Spinal cord (tissue), 10 donors: ENCODE results near the gene GAREM1. TPM values are rescaled to one million over a fixed set of nuclear protein-coding genes. Genes with fewer than 3 reads are reported as not detected.
"Not testable (repeated sequence)": the region's sequence is repeated elsewhere in the genome, so short reads cannot be mapped to it uniquely, and the experiment has no call there.

Experiments
- DNase-seq, 6 donors: peaks; one replicate each; pipeline versions ENCODE4 v3.0.0 to v3.0.0-alpha.2; 2013 to 2015; ENCODE audit warnings: low spot score in 6 of 6, low read depth in 4 of 6
- H3K27ac ChIP-seq: one replicate; pipeline ENCODE4 v1.5.1; 2013; ENCODE audit warnings: low read depth, low read length, control low read depth
- H3K27me3 ChIP-seq: one replicate; pipeline ENCODE4 v1.6.1; 2013; ENCODE audit warnings: low read length; ENCODE audit not compliant: control insufficient read depth, insufficient read depth
- H3K36me3 ChIP-seq: one replicate; pipeline ENCODE4 v1.6.1; 2013; ENCODE audit warnings: low read length; ENCODE audit not compliant: control insufficient read depth, insufficient read depth
- H3K4me1 ChIP-seq: one replicate; pipeline ENCODE4 v1.6.1; 2013; ENCODE audit warnings: low read length; ENCODE audit not compliant: control insufficient read depth, insufficient read depth
- H3K4me3 ChIP-seq: one replicate; pipeline ENCODE4 v1.5.1; 2013; ENCODE audit warnings: low read depth, low read length, control low read depth
- H3K9me3 ChIP-seq: one replicate; pipeline ENCODE4 v1.6.1; 2013; ENCODE audit warnings: low read length; ENCODE audit not compliant: control insufficient read depth, insufficient read depth
- WGBS: methylation state at CpG from one replicate; pipeline ENCODE4 v1.1.5; 2013; ENCODE audit warnings: missing lambda C conversion rate; ENCODE audit not compliant: insufficient coverage; 5-methylcytosine and 5-hydroxymethylcytosine counted together
- polyA plus RNA-seq, 2 donors: library from polyadenylated mRNA; unstranded; fragments of 120-200 nt; gene quantifications; one replicate each; pipeline ENCODE4 v1.2.1, GENCODE V29; 2013; ENCODE audit not compliant: insufficient read length in 2 of 2
- total RNA-seq, 2 donors: library from RNA; depleted of rRNA in 1 of 2; stranded (reverse); fragments of 120-200 nt in 1 of 2; fragments of >200 nt in 1 of 2; gene quantifications; one replicate each; pipeline versions ENCODE4 v1.2.3 to v1.2.4, GENCODE V29; 2013 to 2014
- donor health status: healthy.

The GAREM1 gene
- total and polyA plus RNA-seq, 4 donors, result 12.3 to 19.7 (median 16.6) TPM

GRCh38 chr18:32349728-32350395, 120.8 kb downstream of the GAREM1 start:
- H3K4me3 ChIP-seq, result no peak overlapping the region
- H3K9me3 ChIP-seq, result no peaks in the 10 kb centered on the region
- H3K36me3 ChIP-seq, result no peaks in the 10 kb centered on the region
- DNase-seq, result peak in 5 of 6 donors; percentile 50 to 92 (median 63)
- no peaks in the 10 kb centered on the region for H3K27me3 ChIP-seq
- H3K27ac ChIP-seq, result peak overlapping the region; percentile 44
- 14% methylated on average over 1 of the region's 4 CpGs for WGBS
- peaks cover 6% of the 10 kb centered on the region for H3K4me1 ChIP-seq

GRCh38 chr18:32346671-32347070, 124.0 kb downstream of the GAREM1 start:
- peak overlapping the region; percentile 80 for H3K27ac ChIP-seq
- peak in 4 of 6 donors; percentile 26 to 78 (median 48) for DNase-seq
- no CpG with 5 or more reads among the region's 4 CpGs for WGBS

GRCh38 chr18:32343634-32344033, 127.0 kb downstream of the GAREM1 start:
- peaks cover 6% of the 10 kb centered on the region for H3K4me1 ChIP-seq
- no peaks in the 10 kb centered on the region for H3K36me3 ChIP-seq
- H3K9me3 ChIP-seq, result no peaks in the 10 kb centered on the region
- no peak overlapping the region for H3K27ac ChIP-seq
- WGBS, result 100% methylated on average over 2 of the region's 3 CpGs
- no peaks in the 10 kb centered on the region for H3K27me3 ChIP-seq
- no peak for DNase-seq
- H3K4me3 ChIP-seq, result no peak overlapping the region

More at GRCh38 chr18:32346671-32347070, 124.0 kb downstream of the GAREM1 start:
- peaks cover 6% of the 10 kb centered on the region for H3K4me1 ChIP-seq
- H3K9me3 ChIP-seq, result no peaks in the 10 kb centered on the region
- H3K4me3 ChIP-seq, result no peak overlapping the region
- H3K36me3 ChIP-seq, result no peaks in the 10 kb centered on the region
- H3K27me3 ChIP-seq, result no peaks in the 10 kb centered on the region

GRCh38 chr18:32341112-32341511, 129.6 kb downstream of the GAREM1 start:
- DNase-seq, H3K4me3 ChIP-seq, H3K4me1 ChIP-seq, H3K27ac ChIP-seq, H3K27me3 ChIP-seq, H3K36me3 ChIP-seq, H3K9me3 ChIP-seq: not testable (repeated sequence)
- WGBS, result no CpG with 5 or more reads among the region's 3 CpGs

- WGBS, result 100% methylated on average over 1 of the region's 2 CpGs
- H3K27me3 ChIP-seq, result no peaks in the 10 kb centered on the region
- no peaks in the 10 kb centered on the region for H3K9me3 ChIP-seq
- DNase-seq, result no peak
- no peaks in the 10 kb centered on the region for H3K36me3 ChIP-seq
- no peak overlapping the region for H3K4me3 ChIP-seq
- no peak overlapping the region for H3K27ac ChIP-seq
- no peaks in the 10 kb centered on the region for H3K4me1 ChIP-seq
Measured at GRCh38 chr18:32339045-32339444, 131.6 kb downstream of the GAREM1 start.

DNA sequence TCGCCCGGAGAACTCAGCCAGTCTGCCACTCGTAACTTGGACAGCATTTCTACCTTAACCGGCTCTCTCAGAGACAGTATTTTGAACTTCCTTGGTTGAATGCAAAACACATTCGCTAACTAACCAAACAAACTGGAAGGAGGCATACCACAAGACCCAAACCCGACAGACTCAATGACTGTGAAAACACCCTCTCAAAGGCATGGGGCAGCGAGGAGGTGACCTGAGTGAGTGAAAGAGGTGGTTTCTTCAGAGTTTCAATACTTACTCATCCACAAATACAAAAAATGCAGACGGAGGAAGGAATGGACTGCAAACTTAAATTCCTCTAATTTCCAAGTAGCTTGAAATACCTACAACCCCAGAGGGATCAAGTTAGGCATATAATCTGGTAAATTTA, 132.9 kb downstream of the GAREM1 start:
- 88% methylated on average over 4 of the region's 8 CpGs for WGBS
- no peak for DNase-seq
- Histone ChIP-seq H3K27me3 (no peaks in the 10 kb centered on the region), H3K27ac (no peak overlapping the region), H3K4me3 (no peak overlapping the region), H3K4me1 (no peaks in the 10 kb centered on the region), H3K36me3 (peaks cover 3% of the 10 kb centered on the region), H3K9me3 (no peaks in the 10 kb centered on the region)

GRCh38 chr18:32337347-32337746, 133.3 kb downstream of the GAREM1 start:
- Histone ChIP-seq H3K27me3 (no peaks in the 10 kb centered on the region), H3K36me3 (peaks cover 3% of the 10 kb centered on the region), H3K4me1 (no peaks in the 10 kb centered on the region), H3K9me3 (no peaks in the 10 kb centered on the region), H3K27ac (no peak overlapping the region), H3K4me3 (no peak overlapping the region)
- 100% methylated on average over 5 of the region's 7 CpGs for WGBS
- DNase-seq, result no peak

GRCh38 chr18:32335228-32335627, 135.5 kb downstream of the GAREM1 start:
- DNase-seq, result peak in 2 of 6 donors; percentile 29 to 32
- Histone ChIP-seq H3K36me3 (peaks cover 3% of the 10 kb centered on the region), H3K4me3 (no peak overlapping the region), H3K9me3 (no peaks in the 10 kb centered on the region), H3K27me3 (no peaks in the 10 kb centered on the region), H3K4me1 (no peaks in the 10 kb centered on the region), H3K27ac (no peak overlapping the region)
- 43% methylated on average over 2 of the region's 4 CpGs for WGBS

- WGBS, result 92% methylated on average over 4 of the region's 7 CpGs
- peak in 1 of 6 donors; percentile 29 for DNase-seq
- H3K4me1 ChIP-seq, result no peaks in the 10 kb centered on the region
- H3K36me3 ChIP-seq, result peaks cover 3% of the 10 kb centered on the region
- no peaks in the 10 kb centered on the region for H3K27me3 ChIP-seq
- H3K9me3 ChIP-seq, result no peaks in the 10 kb centered on the region
- no peak overlapping the region for H3K27ac ChIP-seq
- H3K4me3 ChIP-seq, result no peak overlapping the region
Measured at GRCh38 chr18:32333781-32334180, 136.9 kb downstream of the GAREM1 start.

- no peaks in the 10 kb centered on the region for H3K9me3 ChIP-seq
- DNase-seq, result no peak
- WGBS, result 96% methylated on average over 5 of the region's 5 CpGs
Measured at GRCh38 chr18:32332708-32333107, 138.0 kb downstream of the GAREM1 start.

More at GRCh38 chr18:32332708-32333107, 138.0 kb downstream of the GAREM1 start:
- Histone ChIP-seq H3K27me3 (no peaks in the 10 kb centered on the region), H3K27ac (no peak overlapping the region), H3K36me3 (peaks cover 3% of the 10 kb centered on the region), H3K4me1 (no peaks in the 10 kb centered on the region), H3K4me3 (no peak overlapping the region)
